DMS 273 (cell line): ENCODE results near the gene HTRA2.

Experiments used
- DNase-seq: peaks from one replicate; lab custom pipeline; 2025; ENCODE audit not compliant: unreplicated experiment; lab: John Stamatoyannopoulos, UW

Gene HTRA2

DNA sequence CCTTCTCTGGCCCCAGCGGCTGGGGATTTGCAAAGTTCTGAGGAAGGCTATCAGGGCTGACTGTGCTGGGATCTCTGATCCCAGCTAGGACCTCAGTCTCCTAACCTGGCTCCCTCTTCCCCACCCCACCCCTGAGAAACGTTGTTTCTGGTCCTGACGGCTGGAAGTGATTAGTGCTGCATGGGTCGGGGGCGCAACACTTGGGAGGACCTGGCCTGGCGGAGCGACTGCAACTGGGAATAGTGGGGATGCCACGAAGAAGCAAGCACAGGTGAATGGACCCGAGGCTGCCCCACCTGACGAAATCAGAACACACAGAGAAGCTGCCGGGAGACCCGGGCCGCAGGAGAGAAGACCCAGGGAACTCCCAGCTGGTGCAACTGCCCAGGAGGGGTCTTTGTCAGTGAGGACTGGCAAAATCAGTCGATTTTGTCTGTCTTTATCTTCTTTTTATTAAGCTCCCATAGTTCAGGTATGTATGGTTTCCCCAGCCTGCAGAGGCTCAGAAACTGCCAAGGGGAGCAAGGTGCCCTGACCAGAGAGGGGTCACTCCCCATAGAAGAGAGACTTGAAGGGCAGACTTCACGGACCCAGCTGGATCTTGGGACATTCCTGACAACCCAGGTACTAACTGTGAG is 29.7 kb upstream of the HTRA2 start:
- no peak for DNase-seq

DNA sequence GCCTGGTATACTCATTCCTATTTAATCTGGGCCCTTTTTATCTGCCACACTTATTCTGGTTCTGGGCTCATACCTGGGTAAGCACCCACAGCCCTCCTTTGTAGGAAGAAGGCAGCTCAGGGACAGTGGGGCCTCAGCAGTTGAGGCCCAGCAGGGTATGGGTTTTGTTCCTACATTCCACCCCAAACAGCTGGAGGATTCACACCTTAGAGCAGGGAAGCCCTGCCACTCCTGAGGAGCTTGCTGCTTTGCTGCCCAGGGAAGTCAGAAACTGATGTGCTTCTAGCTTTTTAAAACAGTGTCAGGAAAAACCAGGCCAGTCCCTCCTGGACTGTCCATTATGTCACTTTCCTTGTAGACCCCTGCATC is 29.2 kb upstream of the HTRA2 start:
- DNase-seq = no peak

DNA sequence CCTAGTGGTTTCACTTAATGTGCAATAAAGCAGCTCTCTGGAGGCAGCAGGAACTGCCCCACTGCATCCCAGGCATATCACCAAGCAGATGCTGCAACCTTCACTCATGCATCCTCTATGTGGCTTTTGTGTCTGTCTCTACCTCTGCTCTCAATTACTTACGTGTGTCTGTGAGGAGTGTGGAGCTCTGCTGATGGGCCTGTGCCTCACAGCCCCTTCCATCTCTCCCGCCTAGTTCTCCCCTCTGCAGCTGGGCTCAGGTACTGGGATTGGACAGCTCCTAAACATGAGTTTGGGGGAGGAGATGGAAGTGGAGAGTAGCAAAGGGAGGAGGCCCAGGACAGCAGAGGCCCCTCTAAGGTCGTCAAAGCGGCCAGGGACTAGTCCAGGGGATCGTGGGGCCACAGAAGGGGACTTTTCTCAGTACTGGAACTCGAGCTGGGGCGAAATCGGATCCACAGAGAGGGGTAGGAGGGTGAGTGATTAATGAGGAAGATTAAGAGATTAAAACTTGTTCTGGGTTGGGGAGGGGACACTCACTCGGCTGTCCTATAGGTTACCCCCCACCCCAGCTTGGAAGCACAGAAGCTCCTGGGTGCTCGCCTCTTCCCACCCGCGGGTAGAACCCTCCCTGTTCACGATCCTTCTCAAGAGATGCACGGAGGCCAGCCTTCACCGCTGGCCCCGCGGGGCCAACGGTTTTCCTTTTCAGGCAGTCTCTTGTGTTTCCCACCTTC is 28.2 kb upstream of the HTRA2 start:
- DNase-seq = no peak

DNA sequence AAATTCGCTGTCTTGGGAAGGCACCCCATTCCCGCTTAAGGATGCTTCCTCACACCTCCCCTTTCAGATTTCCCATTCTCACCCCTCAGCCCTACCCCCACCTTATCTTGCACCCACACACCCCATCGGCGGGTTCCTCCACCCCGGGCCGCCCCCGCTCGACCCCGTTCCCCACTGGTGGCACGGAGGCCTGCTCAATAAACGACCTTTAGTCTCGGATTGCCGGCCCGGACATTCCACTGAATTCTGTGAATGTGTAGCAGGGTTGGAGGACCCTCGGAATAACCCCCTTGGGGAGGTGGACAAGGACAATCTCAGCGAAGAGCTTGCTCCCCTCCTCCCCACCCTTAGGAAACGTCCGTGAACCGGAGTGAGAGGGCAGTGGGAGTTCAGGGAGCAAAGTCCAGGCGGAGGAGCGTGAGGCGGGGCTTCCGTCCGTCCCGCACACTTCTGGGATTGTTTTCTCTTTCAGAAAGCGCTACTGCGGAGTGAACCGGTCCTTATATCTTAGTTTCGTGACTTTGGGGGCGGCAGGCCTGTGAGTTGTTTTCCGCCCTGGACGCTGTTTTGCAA is 27.5 kb upstream of the HTRA2 start:
- DNase-seq = no peak

DNA sequence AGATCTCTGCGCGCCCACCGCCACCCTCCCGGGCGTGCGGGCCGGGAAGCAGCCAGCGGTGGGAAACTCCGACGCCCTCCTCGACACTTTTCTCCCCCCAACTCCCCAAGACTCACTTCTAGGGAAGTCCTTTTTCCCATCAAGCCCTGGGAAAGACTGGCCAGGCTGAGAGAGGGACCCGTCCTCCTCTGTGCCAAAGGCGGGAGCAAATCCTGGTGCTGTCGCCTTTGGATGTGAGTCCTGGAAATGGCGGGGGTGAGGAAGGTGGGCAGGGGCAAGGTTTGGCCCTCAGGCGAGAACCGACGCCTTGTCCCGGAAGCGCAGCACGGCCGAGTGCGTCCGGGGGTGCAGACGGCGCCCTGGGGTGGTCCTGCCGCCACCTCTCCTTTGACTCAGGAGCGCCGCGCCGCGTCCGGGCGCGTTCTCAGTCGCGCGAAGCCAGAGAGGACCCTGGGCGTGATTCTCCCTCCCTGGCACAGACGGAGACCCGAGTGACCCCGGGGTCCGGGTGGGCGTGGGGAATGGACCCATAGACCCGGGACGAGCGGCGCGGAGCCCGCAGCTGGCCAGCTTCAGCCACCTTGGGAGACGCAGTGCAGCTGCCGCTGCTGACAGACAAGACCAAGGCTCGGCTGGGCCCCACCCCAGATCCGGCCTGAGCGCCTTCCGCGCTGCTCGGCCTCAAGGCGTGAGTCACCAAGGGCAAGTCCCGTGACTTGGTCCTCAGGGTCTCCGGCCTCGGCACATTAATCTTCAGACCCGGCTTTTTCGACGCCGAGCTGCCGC is 26.8 kb upstream of the HTRA2 start:
- DNase-seq = peak; percentile 51

DNA sequence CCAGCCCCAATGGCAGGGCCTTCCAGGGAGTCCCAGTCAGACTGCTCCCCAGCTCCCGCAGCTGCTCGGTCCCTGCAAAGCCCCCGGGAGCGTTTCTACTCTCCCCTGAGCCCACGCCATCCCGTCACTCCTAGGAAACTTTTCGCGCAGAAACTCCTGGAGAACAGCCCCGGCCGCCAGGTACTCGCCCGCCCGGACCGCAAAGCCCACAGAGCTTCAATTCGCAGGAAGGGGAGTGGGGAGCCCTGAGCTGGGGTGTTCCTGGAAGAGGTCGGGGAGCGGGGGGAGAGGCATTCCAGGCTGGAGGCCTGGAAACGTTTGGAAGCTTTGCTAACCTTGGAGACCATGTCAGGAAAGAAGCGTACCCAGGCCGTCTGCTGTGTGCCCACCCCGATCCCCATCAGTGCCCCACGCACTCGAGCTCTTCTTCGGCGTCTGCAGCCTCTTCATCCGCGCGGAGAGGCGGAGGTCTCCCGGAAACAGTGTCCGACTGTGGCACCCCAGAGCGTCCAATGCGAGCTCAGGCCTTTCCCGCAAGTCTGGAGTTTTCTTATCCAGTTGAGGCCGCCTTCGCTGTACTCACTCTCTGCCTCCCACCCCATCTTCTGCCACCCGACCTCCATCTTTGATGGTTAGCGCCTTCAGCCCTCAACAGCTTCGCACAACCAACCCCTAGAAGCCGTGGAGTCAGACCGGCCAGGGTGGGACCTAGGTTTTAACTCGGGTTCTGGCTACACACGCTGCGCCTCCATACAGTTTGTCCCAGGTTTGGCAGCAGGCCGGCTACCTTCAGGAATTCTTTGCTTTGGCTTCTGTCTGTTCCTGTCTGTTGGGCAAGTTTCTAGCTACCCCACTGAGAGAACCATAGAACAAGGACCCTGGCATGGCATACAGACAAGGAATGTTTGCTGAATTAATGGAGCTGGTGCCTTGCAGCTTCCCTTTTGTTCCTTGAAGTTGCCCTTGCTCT is 25.9 kb upstream of the HTRA2 start:
- DNase-seq = no peak

DNA sequence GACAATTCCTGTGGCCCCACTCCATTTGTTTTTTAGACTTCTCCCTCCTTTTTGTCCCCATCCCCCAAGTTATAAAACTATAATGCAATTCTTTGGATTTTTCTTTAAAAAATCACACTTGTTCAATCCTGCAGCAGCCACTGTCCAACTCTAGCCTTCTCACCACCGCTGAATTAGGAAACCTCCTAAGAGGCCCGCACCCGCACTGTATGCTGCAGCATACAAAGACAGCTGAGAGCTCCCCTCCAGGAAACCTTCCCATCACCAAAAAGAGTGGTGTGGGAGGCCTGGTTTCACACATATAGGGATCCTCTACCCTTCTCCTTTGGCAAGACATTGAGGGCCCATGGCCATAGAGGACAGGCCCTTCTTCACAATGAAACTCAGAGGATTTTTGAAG is 25.1 kb upstream of the HTRA2 start:
- no peak for DNase-seq

DNA sequence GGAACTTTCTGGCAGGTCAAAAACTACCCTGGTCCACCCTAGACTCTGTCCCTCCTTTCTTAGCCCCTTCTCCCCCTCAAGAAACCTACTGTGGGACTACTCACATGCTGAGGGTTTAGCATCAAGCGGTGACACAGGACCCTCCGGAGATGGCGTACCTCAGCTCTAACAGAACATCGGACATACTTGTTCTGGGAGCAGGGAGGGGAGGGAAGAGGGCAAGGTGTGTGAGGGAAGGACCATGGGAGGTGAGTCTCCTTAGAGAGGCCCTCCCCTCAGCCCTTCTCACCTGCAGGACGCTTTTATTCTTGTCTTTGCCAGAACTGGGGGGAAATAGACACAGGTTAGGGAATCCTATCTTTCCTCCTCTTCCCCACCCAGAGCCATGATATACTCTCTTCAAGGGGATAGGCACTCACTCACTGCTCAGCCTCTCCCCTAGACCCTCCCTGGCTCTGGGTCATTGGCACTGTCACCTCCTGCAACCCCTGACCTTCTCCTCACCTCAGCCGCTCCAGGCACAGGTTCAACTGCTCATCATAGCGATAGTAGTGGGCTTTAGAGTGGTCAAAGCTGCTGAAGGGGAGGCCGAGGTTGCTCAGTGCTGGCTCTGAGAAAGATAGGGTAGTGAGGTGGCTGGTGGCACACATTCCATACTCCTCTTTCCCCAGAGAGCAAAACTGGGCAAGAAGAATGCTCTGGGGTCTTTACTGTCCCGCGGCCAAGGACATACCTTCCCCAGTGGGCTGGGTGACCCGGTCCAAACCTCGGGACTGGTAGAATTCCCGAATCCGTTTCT is 24.1 kb upstream of the HTRA2 start:
- DNase-seq = no peak

DNA sequence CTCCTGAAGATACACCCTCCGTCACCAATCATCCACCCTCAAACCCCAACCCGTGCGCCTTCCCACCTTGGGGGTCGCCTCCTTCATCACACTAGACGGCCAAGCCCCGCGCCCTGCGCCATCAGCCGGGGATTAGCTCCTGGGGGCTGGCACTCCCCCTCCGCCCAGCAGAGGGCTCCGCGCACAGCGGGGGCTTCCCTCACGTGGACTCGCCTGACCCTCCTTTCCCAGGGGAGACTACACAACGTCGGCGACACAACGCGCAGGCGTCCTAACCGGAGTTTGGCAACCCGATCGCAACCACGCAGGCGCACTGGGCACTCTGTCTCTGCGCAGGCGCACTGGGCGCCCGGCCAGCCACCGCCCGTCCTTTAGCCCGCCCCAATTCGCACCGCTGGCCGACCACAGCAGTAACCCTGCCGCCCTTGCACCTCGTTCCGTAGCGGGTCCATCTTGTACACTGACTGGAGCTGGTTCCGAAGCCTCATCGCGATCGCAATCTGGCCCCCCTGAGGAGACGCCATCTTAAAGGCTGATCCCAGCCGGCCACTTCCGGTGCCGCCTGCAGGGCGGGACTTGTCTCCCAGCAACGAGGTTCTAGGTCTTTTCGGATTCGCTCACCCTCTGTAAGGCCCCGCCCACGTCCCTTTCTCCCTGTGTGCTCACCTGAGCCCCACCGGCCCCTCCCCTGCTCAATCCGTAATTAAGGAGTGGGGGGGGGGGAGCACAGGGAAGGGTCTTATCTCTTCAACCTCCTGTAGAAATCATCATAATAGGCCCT is 22.4 kb upstream of the HTRA2 start, which contains the start of gene PCGF1:
Gene PCGF1 (minus strand): TSS at position 551 of the 781 bp plus-strand sequence. CDS start 27 bp downstream, at position 524.
- peak; percentile 99 for DNase-seq

DNA sequence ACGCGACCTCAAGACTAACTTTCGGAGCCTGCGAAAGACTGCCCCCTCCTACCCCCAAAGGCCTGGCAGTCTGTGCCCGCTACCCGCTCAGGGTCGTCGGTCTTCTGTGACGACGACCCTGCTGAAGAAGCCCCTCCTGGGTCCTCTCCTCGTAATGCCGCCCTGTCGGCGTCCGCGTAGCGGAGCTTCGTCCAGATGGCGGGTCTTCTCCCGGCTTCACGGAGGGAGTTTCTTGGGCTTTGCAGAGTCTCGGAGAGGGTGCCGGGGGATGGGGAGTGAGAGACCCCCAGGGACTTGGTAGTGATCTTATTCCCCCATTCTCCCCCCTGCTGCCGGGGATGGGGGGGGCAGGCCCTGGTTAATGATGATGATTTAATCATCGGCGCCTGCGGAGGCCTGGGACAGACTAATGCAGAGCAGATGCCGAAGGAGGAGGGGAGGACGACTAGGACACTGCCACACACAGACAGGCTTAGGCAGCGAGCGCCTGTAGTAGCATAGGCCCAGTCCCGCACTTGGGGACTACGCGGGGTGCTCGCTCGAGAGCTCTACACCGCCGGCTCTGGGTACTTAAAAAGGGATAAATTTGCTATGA is 21.7 kb upstream of the HTRA2 start:
- peak; percentile 83 for DNase-seq

DNA sequence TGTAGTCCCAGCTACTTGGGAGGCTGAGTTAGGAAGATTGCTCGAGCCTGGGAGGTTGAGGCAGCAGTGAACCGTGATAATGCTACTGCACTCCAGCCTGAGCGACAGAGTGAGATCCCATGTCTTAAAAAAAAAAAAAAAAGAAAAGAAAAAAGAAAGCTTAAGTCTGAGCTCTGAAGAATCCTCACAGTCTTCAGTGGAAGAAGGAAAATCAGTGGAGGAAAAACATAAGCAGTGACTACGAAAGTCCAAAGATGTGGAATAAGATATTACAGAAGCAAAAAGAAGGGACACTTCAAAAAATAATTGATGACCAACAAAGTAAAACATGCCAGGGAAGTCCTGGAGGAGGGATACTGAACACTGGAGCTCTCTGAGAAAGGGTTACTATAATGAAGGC is 19.5 kb upstream of the HTRA2 start:
- no peak for DNase-seq

DNA sequence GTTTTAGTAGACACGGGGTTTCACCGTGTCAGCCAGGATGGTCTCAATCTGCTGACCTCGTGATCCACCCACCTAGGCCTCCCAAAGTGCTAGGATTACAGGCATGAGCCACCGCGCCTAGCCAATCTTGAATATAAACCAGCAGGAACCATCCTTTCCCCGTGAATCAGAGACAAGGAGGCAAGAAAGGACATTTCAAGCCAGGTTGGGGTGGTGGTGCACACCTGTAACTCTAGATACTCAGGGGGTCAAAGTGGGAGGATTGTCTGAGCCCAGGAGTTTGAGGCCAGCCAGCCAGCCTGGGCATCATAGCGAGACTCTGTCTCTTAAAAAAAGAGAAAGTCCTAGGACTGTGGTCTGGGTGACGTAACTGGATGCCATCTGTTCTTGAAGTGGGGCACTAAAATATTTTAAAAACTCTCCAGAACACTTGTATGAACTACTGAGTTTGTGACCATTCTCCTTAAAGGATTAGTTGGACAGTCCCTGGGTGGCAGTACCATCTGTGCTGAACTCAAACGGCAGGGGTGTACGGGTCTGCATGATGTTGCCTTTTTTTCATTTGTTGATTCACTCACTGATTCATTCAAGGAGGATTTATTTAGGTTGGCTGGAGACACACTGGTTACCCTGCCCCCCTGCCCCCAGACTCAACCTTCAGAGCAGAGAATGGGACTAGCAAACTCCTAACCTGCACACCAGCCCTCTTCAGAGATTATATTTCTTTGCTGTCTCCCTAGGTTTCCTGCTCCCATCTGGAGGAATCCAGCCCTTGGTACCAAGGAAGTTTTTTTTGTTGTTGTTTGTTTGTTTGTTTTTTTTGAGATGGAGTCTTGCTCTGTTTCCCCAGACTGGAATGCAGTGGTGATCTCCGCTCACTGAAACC is 18.4 kb upstream of the HTRA2 start:
- peak; percentile 65 for DNase-seq

DNA sequence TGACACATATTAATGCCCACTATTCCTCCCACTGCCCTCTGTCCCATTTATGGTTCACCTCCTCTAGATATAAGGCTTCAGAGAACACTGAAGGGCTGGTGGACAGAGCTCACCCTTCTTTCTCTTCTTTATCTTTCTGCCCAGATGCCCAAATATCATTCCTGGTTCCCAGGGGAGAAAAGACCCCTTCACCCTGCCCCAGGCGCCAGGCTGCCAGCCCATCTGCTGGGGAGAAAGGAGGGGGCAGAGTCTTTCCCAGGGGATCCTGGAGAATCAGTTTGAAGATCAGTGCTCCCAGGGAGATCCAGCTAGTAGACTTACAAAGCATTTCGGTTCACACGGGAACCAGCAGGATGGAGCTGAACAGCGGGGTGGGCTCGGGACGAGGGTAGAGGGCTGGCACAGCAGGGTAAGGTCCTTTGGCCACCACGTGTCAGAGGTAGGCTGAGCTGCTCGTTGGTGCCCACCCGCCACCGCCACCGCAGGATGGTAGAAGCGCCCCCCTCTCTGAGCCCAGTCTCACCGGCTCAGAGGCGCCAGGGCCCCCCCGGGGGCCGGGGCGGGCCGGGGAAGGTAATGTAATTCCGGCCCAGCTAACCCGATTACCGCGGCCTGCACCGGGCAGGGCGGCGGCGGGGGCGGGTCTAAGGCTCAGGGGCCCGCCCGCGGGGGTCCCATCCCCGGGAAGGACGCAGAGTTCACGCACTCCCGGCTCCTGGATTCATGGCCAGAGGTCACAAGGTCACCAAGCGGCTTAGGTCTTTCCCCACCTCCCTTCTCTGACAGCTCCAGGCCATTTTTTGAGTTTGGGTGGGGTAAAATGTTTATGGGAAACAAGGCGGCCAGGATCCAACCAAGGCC is 16.8 kb upstream of the HTRA2 start:
- peak; percentile 23 for DNase-seq

DNA sequence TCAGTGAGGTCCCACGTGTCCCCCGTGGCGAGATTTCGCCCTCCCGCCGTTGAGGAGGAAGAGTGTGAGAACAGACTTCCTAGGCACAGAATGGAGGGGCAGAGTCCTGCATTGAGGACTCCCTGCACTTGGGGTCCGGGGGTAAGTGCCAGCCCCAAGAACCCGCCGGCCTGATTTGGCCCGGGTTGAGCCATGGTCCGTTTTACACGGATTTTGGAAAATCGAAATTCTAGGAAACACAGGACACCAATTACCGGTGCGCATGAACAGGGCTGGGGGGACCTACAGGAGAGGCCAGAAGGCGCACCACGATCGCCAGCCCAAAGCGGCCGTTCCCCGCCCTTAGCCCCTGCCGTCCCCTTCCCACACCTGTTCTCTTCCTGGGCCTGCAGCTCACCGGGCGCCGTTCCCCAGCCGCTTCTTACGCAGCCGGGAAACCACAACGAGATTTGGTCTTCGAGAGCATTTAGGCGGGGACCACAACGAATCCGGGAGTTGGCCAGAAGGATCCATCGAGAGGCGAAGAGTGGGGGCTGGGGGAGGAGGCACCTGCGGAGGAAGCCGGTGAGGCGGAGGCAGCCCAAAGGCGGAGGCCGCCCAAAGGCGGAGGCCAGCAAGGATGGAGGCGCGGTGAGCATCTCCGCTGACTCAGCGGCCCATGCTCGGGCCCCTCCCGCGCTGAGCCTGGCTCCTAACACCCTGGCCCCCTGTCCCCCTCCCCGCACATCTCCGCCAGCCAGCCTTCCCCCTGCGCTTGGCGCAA is 15.9 kb upstream of the HTRA2 start:
- DNase-seq = peak; percentile 49

DNA sequence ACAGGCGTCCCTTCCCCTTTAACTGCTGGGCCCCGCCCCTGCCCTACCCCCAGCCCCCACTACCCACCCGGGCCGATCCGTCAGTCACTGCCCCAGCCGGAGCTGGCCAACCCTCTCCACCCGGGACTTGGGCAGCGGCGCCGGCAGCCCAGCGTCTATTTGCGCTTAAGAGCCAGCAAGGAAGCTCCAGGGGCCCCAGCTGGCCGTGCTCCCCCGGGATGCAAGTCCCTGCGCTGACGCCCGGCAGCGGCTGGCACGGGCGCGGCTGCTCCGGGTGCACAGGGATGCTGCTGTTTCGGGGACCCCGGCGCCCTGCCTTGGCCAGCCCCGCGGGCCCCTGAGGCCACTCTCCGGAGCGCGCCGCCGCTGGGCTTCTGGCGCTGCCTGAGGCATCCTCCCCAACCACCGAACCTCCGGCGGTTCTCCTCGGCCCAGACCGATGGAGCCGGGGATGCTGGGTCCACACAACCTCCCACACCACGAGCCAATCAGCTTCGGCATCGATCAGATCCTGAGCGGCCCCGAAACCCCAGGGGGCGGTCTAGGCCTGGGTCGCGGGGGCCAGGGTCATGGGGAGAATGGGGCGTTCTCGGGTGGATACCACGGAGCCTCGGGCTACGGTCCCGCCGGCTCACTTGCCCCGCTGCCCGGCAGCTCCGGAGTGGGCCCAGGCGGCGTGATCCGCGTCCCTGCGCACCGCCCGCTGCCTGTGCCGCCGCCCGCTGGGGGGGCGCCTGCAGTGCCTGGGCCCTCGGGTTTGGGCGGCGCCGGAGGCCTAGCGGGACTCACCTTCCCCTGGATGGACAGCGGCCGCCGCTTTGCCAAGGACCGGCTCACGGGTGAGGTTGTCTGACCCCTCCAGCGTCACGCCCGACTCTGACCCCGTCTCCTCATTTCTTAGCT is 15.1 kb upstream of the HTRA2 start, which contains the start of gene TLX2:
Gene TLX2 (plus strand): TSS at position 83 of the 903 bp plus-strand sequence. CDS start 357 bp downstream, at position 440.
- peak; percentile 54 for DNase-seq
